ENCODE results near the gene SEMA6A. TPM values are rescaled to one million over a fixed set of nuclear protein-coding genes. Genes with fewer than 3 reads are reported as not detected.

Gene SEMA6A
- total RNA-seq, 4 donors from 2014 or later: 2.5 to 6.5 (median 2.7) TPM

GRCh38 chr5:116583862-116584222, 9.2 kb upstream of the SEMA6A start:
- intact Hi-C loops (cut with DNase I; ENCODE audit: low total_unique reads): no loop called here

DNA sequence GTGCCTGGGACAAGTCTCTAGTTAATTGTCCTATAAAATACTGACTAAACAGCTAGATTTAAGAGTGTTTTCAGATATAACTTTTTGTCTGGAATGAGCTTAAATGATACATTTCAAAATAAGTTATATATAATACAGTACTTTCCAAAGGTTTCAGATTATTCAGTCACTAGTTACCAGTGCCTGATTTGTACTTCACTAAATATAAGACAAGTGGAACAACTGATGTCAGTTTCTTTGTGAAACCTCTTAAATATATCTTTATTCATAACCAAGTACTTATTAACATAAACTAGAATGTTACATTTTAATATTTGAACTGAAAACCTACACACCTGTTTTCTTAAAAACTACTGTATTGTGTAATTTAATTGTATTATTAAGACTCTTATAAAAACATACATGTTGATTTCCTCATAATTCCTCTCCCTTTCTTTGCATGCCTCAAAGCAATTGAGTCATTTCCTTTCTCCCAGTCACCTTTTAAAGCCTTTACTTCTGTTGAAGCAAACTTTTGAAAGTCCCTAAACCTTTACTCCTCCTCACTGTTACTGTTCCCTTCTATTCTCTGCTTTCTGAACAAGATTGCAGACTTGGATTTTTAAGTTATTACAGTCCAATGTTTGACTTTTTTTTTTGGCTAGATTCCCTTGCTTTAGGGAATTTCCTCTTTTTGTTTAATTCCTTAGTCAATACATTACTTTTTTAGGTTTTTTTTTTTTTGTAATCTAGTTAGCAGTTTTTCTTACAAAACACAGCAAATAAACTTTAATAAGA, 8.7 kb upstream of the SEMA6A start:
- ATAC-seq: no peak

More at GRCh38 chr5:116583862-116584222, 9.2 kb upstream of the SEMA6A start:
- no peak overlapping the region for H3K4me3 ChIP-seq
- H3K36me3 ChIP-seq: no peaks in the 10 kb centered on the region
- no peak overlapping the region for H3K27ac ChIP-seq
- ATAC-seq: no peak
- H3K4me1 ChIP-seq: no peaks in the 10 kb centered on the region
- TF ChIP-seq CTCF (IDR thresholded peaks at IDR 0.05 in 4 of 5, conservative IDR thresholded peaks at IDR 0.05 in 1 of 5) (no peak), POLR2A (IDR thresholded peaks at IDR 0.05) (no peak)
- H3K9me3 ChIP-seq: no peaks in the 10 kb centered on the region
- H3K27me3 ChIP-seq: no peaks in the 10 kb centered on the region
- in situ Hi-C loops (cut with MboI; ENCODE audit: low sequenced_read_pairs in 4 of 4): loop anchor here in 1 of 4 donors (10.0 kb wide), 1 partner anchor 361 kb away; no protein-coding TSS in a partner anchor
- no peak for DNase-seq

DNA sequence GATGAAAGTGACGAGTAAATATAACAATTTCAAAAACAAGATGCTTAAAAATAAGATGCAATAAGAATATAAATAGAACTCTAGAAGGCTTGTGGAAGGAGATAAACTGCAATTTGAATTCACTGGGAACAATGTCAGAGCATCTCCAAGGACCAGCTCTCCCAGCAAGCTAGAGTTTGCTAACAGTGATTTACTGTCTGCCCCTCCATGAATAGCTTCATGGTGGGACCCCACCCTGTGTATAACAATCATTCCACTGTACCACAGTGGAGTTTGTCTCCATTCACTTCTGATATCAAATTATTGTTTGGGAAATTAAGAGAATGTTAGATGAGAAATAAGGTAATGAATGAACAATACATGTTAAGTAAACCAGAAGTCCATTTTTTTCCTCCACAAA, 7.3 kb upstream of the SEMA6A start:
- ATAC-seq: no peak
- no peak for DNase-seq
- no peaks in the 10 kb centered on the region for H3K9me3 ChIP-seq
- H3K27ac ChIP-seq: no peak overlapping the region
- no peaks in the 10 kb centered on the region for H3K27me3 ChIP-seq
- H3K4me1 ChIP-seq: no peaks in the 10 kb centered on the region
- H3K4me3 ChIP-seq: no peak overlapping the region
- TF ChIP-seq CTCF (IDR thresholded peaks at IDR 0.05 in 4 of 5, conservative IDR thresholded peaks at IDR 0.05 in 1 of 5) (no peak), POLR2A (IDR thresholded peaks at IDR 0.05) (no peak)
- in situ Hi-C loops (cut with MboI; ENCODE audit: low sequenced_read_pairs in 4 of 4): loop anchor here in 1 of 4 donors (10.0 kb wide), 1 partner anchor 363 kb away; no protein-coding TSS in a partner anchor
- no peaks in the 10 kb centered on the region for H3K36me3 ChIP-seq
- intact Hi-C loops (cut with DNase I; ENCODE audit: low total_unique reads): no loop called here

More for the DNA sequence above, 8.7 kb upstream of the SEMA6A start:
- Histone ChIP-seq H3K9me3 (no peaks in the 10 kb centered on the region), H3K27ac (no peak overlapping the region), H3K4me1 (no peaks in the 10 kb centered on the region), H3K36me3 (no peaks in the 10 kb centered on the region), H3K4me3 (no peak overlapping the region), H3K27me3 (no peaks in the 10 kb centered on the region)
- TF ChIP-seq CTCF (IDR thresholded peaks at IDR 0.05 in 4 of 5, conservative IDR thresholded peaks at IDR 0.05 in 1 of 5): no peak
- TF ChIP-seq POLR2A (IDR thresholded peaks at IDR 0.05): no peak
- intact Hi-C loops (cut with DNase I; ENCODE audit: low total_unique reads): no loop called here
- in situ Hi-C loops (cut with MboI; ENCODE audit: low sequenced_read_pairs in 4 of 4): loop anchor here in 1 of 4 donors (10.0 kb wide), 1 partner anchor 362 kb away; no protein-coding TSS in a partner anchor
- DNase-seq: no peak

DNA sequence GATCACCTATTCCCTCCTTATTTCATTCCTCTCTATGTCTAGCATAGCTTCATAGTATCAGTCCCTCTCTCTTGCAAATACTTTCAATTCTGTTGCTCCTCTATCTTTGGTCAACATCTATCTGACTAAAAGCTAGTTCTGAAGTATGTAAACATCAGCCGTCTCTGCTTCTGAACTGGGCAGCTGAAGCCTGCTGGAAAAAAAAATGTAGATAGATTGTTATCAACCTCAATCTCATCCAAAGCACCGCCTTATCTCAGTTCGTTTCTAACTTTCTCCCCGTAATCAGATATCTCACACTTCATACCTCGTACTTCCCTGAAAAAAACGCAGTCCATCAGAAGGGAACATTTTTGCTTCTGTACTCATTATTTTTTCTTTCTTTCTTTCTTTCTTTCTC, 4.5 kb upstream of the SEMA6A start:
- DNase-seq (no peak), ATAC-seq (no peak)
- Histone ChIP-seq H3K4me3 (no peak overlapping the region), H3K27ac (no peak overlapping the region), H3K9me3 (no peaks in the 10 kb centered on the region), H3K36me3 (no peaks in the 10 kb centered on the region), H3K4me1 (peaks cover 5 to 8% of the 10 kb centered on the region in 2 donors), H3K27me3 (peaks cover 6 to 11% (median 6%) of the 10 kb centered on the region in 3 donors)
- TF ChIP-seq POLR2A (IDR thresholded peaks at IDR 0.05) (no peak), CTCF (IDR thresholded peaks at IDR 0.05 in 4 of 5, conservative IDR thresholded peaks at IDR 0.05 in 1 of 5) (no peak)
- intact Hi-C loops (cut with DNase I; ENCODE audit: low total_unique reads) (loop anchor here (10.0 kb wide), 1 partner anchor 444 kb away; no protein-coding TSS in a partner anchor), in situ Hi-C loops (cut with MboI; ENCODE audit: low sequenced_read_pairs in 4 of 4) (no loop called here)

All from gastrocnemius medialis (tissue), 4 donors.